Lower leg skin (tissue), 3 donors: Measurements from ENCODE around the gene DCAF11.

ENCODE experiments used
- POLR2A ChIP-seq, 2 donors: fragments of 450-650 bp; IDR thresholded peaks; one replicate each; pipeline ENCODE4 v1.6.1; 2016 to 2017; ENCODE audit warnings: antibody characterized with exemption in 2 of 2, mild to moderate bottlenecking in 1 of 2, moderate library complexity in 1 of 2
- TF ChIP-seq, protein P1 (sequence below), 3 donors: fragments of 450-650 bp; IDR thresholded peaks; one replicate each; pipeline ENCODE4 v1.5.1; 2016; ENCODE audit warnings: antibody characterized with exemption in 3 of 3, mild to moderate bottlenecking in 3 of 3, moderate library complexity in 2 of 3

DNA sequence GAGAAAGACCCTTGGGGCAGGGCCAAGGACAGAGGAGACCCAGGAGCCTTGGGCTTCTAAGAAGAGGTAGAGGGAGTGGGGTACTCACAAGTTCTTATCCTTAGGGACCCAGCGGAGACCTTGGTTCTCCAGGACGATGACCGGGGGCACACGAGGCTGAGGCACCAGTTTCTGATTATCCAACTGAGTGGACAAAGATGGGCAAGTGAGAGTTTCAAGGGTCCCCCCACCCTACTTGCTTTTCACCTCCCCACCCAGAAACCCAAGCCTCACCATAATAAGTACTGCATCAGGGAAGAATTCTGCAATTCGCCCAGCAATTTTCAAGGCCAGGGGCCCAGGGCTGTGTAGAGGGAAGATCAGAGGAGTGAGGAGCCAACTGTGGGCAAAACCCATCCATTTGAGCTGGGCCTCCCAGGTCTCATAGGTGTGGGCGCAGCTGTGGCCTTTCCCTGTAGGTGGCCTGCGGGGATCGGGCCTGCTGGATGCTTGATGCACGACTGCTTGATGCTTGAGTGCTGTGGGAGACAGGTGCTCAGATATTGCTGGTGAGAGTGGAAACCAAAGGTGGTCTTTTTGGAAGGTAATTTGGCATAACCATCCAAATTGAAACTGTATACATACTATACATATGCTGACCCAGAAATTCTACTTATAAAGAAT is 24.8 kb downstream of the DCAF11 start:
- TF ChIP-seq POLR2A (IDR thresholded peaks at IDR 0.05) = no peak
- TF ChIP-seq, protein P1, sequence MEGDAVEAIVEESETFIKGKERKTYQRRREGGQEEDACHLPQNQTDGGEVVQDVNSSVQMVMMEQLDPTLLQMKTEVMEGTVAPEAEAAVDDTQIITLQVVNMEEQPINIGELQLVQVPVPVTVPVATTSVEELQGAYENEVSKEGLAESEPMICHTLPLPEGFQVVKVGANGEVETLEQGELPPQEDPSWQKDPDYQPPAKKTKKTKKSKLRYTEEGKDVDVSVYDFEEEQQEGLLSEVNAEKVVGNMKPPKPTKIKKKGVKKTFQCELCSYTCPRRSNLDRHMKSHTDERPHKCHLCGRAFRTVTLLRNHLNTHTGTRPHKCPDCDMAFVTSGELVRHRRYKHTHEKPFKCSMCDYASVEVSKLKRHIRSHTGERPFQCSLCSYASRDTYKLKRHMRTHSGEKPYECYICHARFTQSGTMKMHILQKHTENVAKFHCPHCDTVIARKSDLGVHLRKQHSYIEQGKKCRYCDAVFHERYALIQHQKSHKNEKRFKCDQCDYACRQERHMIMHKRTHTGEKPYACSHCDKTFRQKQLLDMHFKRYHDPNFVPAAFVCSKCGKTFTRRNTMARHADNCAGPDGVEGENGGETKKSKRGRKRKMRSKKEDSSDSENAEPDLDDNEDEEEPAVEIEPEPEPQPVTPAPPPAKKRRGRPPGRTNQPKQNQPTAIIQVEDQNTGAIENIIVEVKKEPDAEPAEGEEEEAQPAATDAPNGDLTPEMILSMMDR (IDR thresholded peaks at IDR 0.05) = no peak
